Measurements from ENCODE around the gene KIAA2012. TPM values are rescaled to one million over a fixed set of nuclear protein-coding genes. Genes with fewer than 3 reads are reported as not detected.
"Not testable (repeated sequence)": the region's sequence is repeated elsewhere in the genome, so short reads cannot be mapped to it uniquely, and the experiment has no call there.

KIAA2012 gene
- total and polyA plus RNA-seq, 2 donors (not counting 1 experiment from before 2014, with no cell fraction given), result not detected

DNA sequence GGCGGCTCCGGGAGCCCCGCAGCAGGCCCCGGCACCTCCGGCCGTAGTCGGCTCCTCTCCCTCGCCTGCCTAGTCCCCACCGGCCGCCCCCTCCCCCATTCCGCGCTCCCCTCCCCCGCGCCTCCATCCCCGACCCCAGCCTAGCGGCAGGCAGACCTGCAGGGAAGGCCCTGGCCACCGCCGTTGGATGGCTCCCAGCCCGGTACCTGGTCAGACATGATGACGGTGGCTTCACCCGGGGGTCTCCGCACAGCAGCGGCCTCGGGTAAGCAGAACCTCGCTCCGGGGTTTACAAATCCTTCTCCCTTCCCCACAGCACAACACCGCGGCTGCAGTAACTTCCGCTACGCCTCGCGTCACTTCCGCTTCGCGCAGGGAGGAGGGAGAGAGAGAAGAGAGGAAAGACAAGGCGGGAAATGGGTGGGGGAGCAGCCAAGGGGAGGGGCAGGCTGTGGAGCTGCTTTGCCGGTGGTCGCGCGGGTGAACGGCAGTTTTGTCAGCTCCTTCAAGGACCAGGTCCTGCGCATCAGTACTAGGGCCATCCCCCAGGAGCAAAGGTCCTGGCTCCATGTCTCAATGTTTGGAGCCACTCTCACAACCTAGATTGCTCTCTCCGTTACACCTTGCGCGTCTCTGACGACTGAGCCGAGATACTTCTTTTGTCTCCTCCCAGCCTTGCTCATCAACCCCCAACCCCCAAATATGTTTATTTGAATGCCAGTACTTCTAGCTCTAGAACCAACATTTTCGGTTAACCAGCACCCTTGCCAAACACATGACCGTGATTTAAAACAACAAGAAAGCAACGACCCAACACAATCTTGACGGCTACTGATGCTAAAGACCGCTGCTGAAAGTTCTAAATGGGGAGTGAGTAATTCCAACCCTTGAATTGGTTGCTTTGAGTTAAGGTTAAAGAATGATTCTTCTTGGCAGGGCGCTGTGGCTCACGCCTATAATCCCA is 165.5 kb downstream of the KIAA2012 start, which contains the start of gene SUMO1:
SUMO1 (minus strand) TSS at position 364 of the 964 bp plus-strand sequence; CDS start at position 218, 146 bp downstream.
- no peaks in the 10 kb centered on the region for H3K36me3 ChIP-seq (replicated peaks in 1 of 2; ENCODE audit: control extremely low read depth in 1 of 2, control insufficient read depth in 1 of 2, extremely low read depth in 1 of 2, insufficient read depth in 2 of 2, low read length in 1 of 2)
- DNase-seq, result peak; percentile 92
- peaks cover 60% of the 10 kb centered on the region for H3K79me2 ChIP-seq (ENCODE audit: control insufficient read depth, insufficient read depth, low read length)
- peak within 1 kb of the TSS; percentile 74 for H3K4me2 ChIP-seq (replicated peaks; ENCODE audit: low read depth, low read length, poor library complexity, severe bottlenecking)
- peak within 1 kb of the TSS; percentile 75 to 88 (median 83) for H3K4me3 ChIP-seq (ENCODE audit: control extremely low read depth in 1 of 5, extremely low read depth in 1 of 5, insufficient read depth in 1 of 5, low read depth in 2 of 5, low read length in 4 of 5)
- H3K9me3 ChIP-seq (ENCODE audit: control extremely low read depth in 1 of 3, control insufficient read depth in 2 of 3, insufficient read depth in 1 of 3, low read length in 2 of 3), result no peaks in the 10 kb centered on the region
- peak within 1 kb of the TSS; percentile 91 for H3K27ac Mint-ChIP-seq
- WGBS (ENCODE audit: insufficient coverage), result 5% methylated on average over 35 of the region's 54 CpGs
- peak within 1 kb of the TSS; percentile 96 for H3K4me3 Mint-ChIP-seq
- H2AFZ ChIP-seq (ENCODE audit: insufficient read depth, low read depth, low read length, poor library complexity, severe bottlenecking), result peak within 1 kb of the TSS; percentile 100
- H3K27me3 Mint-ChIP-seq, result no peaks in the 10 kb centered on the region
- no peak for TF ChIP-seq EZH2 (IDR thresholded peaks at IDR 0.05; ENCODE audit: borderline replicate concordance, insufficient read depth, low read depth, low read length, poor library complexity, severe bottlenecking)
- TF ChIP-seq, protein P1, sequence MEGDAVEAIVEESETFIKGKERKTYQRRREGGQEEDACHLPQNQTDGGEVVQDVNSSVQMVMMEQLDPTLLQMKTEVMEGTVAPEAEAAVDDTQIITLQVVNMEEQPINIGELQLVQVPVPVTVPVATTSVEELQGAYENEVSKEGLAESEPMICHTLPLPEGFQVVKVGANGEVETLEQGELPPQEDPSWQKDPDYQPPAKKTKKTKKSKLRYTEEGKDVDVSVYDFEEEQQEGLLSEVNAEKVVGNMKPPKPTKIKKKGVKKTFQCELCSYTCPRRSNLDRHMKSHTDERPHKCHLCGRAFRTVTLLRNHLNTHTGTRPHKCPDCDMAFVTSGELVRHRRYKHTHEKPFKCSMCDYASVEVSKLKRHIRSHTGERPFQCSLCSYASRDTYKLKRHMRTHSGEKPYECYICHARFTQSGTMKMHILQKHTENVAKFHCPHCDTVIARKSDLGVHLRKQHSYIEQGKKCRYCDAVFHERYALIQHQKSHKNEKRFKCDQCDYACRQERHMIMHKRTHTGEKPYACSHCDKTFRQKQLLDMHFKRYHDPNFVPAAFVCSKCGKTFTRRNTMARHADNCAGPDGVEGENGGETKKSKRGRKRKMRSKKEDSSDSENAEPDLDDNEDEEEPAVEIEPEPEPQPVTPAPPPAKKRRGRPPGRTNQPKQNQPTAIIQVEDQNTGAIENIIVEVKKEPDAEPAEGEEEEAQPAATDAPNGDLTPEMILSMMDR (IDR thresholded peaks at IDR 0.05), result no peak
- peaks cover 12 to 21% of the 10 kb centered on the region in 2 donors for H3K4me1 ChIP-seq (ENCODE audit: control insufficient read depth in 2 of 2, insufficient read depth in 2 of 2, low read length in 2 of 2)
- H3K27ac ChIP-seq (ENCODE audit: low read length in 2 of 2), result peak within 1 kb of the TSS; percentile 78 to 89
- ChIA-PET POLR2A (interaction anchor here (0.7 kb wide), 1 partner anchor 28 kb away, joined by 3 read pairs; no protein-coding TSS in a partner anchor), CTCF (no interaction called here)
- no peaks in the 10 kb centered on the region for H3K9me3 Mint-ChIP-seq (ENCODE audit: insufficient read depth)
- H4K20me1 ChIP-seq (ENCODE audit: control insufficient read depth, insufficient read depth, low read length, poor library complexity, severe bottlenecking), result peaks cover 9% of the 10 kb centered on the region
- H3K27me3 ChIP-seq (replicated peaks in 1 of 4; ENCODE audit: control extremely low read depth in 1 of 4, control insufficient read depth in 3 of 4, insufficient read depth in 4 of 4, low read length in 3 of 4), result peaks cover 0 to 1% (median 0%) of the 10 kb centered on the region in 4 experiments
- peaks cover 32% of the 10 kb centered on the region for H3K4me1 Mint-ChIP-seq
- ATAC-seq (ENCODE audit: low read depth), result peak; percentile 95
- intact Hi-C loops (cut with micrococcal nuclease), result loop anchor here (1.0 to 10.0 kb wide), 5 partner anchors 27 to 787 kb away; partner anchors contain the start of genes ALS2, BMPR2, FZD7 and NOP58
- H3K9ac ChIP-seq (ENCODE audit: low read length), result peak within 1 kb of the TSS; percentile 70

- DNase-seq; intact Hi-C loops (cut with micrococcal nuclease); H2AFZ ChIP-seq (ENCODE audit: insufficient read depth, low read depth, low read length, poor library complexity, severe bottlenecking); H3K9me3 Mint-ChIP-seq (ENCODE audit: insufficient read depth); H3K79me2 ChIP-seq (ENCODE audit: control insufficient read depth, insufficient read depth, low read length); H3K27ac Mint-ChIP-seq; H3K4me2 ChIP-seq (replicated peaks; ENCODE audit: low read depth, low read length, poor library complexity, severe bottlenecking); POLR2A ChIA-PET; H3K27me3 Mint-ChIP-seq; H3K4me1 Mint-ChIP-seq; CTCF ChIA-PET; H3K9me3 ChIP-seq (ENCODE audit: control extremely low read depth in 1 of 3, control insufficient read depth in 2 of 3, insufficient read depth in 1 of 3, low read length in 2 of 3); H3K9ac ChIP-seq (ENCODE audit: low read length); ATAC-seq (ENCODE audit: low read depth); H3K4me3 ChIP-seq (ENCODE audit: control extremely low read depth in 1 of 5, extremely low read depth in 1 of 5, insufficient read depth in 1 of 5, low read depth in 2 of 5, low read length in 4 of 5); H3K36me3 ChIP-seq (replicated peaks in 1 of 2; ENCODE audit: control extremely low read depth in 1 of 2, control insufficient read depth in 1 of 2, extremely low read depth in 1 of 2, insufficient read depth in 2 of 2, low read length in 1 of 2); H3K27me3 ChIP-seq (replicated peaks in 1 of 4; ENCODE audit: control extremely low read depth in 1 of 4, control insufficient read depth in 3 of 4, insufficient read depth in 4 of 4, low read length in 3 of 4); H3K27ac ChIP-seq (ENCODE audit: low read length in 2 of 2); H3K4me3 Mint-ChIP-seq; H3K4me1 ChIP-seq (ENCODE audit: control insufficient read depth in 2 of 2, insufficient read depth in 2 of 2, low read length in 2 of 2); H4K20me1 ChIP-seq (ENCODE audit: control insufficient read depth, insufficient read depth, low read length, poor library complexity, severe bottlenecking): not testable (repeated sequence)
- no CpG with 5 or more reads among the region's 5 CpGs for WGBS (ENCODE audit: insufficient coverage)
Observed at GRCh38 chr2:202247710-202248109, 174.7 kb downstream of the KIAA2012 start.

Measured in B cell (primary cell).